ENCODE measurements around the gene LIPT2. TPM values are rescaled to one million over a fixed set of nuclear protein-coding genes. Genes with fewer than 3 reads are reported as not detected.

LIPT2 gene
- total and polyA plus RNA-seq, 2 donors, result 2.3 to 6.1 TPM

GRCh38 chr11:74485868-74486267 lies 7.7 kb downstream of the LIPT2 start:
- DNase-seq (ENCODE audit: low read depth in 6 of 9, low spot score in 9 of 9), result no peak
- Histone ChIP-seq H3K36me3 (ENCODE audit: control insufficient read depth in 2 of 2, insufficient read depth in 2 of 2, low read length in 1 of 2) (no peaks in the 10 kb centered on the region), H3K4me3 (ENCODE audit: low read length in 2 of 2) (no peak overlapping the region), H3K4me1 (ENCODE audit: control insufficient read depth in 2 of 2, insufficient read depth in 2 of 2, low read length in 2 of 2) (no peaks in the 10 kb centered on the region), H3K27ac (ENCODE audit: low read depth in 1 of 2, low read length in 1 of 2) (no peak overlapping the region), H3K9me3 (ENCODE audit: control insufficient read depth in 2 of 2, insufficient read depth in 1 of 2, low read length in 1 of 2) (no peaks in the 10 kb centered on the region), H3K27me3 (ENCODE audit: control insufficient read depth in 2 of 2, insufficient read depth in 1 of 2, low read length in 1 of 2) (no peaks in the 10 kb centered on the region)
- 93% methylated on average over 2 of the region's 2 CpGs for WGBS

- no peak overlapping the region for H3K27ac ChIP-seq (ENCODE audit: low read depth in 1 of 2, low read length in 1 of 2)
- no peaks in the 10 kb centered on the region for H3K4me1 ChIP-seq (ENCODE audit: control insufficient read depth in 2 of 2, insufficient read depth in 2 of 2, low read length in 2 of 2)
- WGBS, result 67% methylated on average over 3 of the region's 3 CpGs
- no peak overlapping the region for H3K4me3 ChIP-seq (ENCODE audit: low read length in 2 of 2)
- no peak for DNase-seq (ENCODE audit: low read depth in 6 of 9, low spot score in 9 of 9)
- H3K27me3 ChIP-seq (ENCODE audit: control insufficient read depth in 2 of 2, insufficient read depth in 1 of 2, low read length in 1 of 2), result no peaks in the 10 kb centered on the region
- H3K9me3 ChIP-seq (ENCODE audit: control insufficient read depth in 2 of 2, insufficient read depth in 1 of 2, low read length in 1 of 2), result no peaks in the 10 kb centered on the region
- H3K36me3 ChIP-seq (ENCODE audit: control insufficient read depth in 2 of 2, insufficient read depth in 2 of 2, low read length in 1 of 2), result no peaks in the 10 kb centered on the region
Measured at GRCh38 chr11:74480688-74481417, 12.7 kb downstream of the LIPT2 start.

- Histone ChIP-seq H3K27ac (ENCODE audit: low read depth in 1 of 2, low read length in 1 of 2) (no peak overlapping the region), H3K4me3 (ENCODE audit: low read length in 2 of 2) (no peak overlapping the region), H3K27me3 (ENCODE audit: control insufficient read depth in 2 of 2, insufficient read depth in 1 of 2, low read length in 1 of 2) (no peaks in the 10 kb centered on the region), H3K4me1 (ENCODE audit: control insufficient read depth in 2 of 2, insufficient read depth in 2 of 2, low read length in 2 of 2) (no peaks in the 10 kb centered on the region), H3K9me3 (ENCODE audit: control insufficient read depth in 2 of 2, insufficient read depth in 1 of 2, low read length in 1 of 2) (no peaks in the 10 kb centered on the region), H3K36me3 (ENCODE audit: control insufficient read depth in 2 of 2, insufficient read depth in 2 of 2, low read length in 1 of 2) (no peaks in the 10 kb centered on the region)
- WGBS, result 17% methylated on average over 1 of the region's 1 CpG
- DNase-seq (ENCODE audit: low read depth in 6 of 9, low spot score in 9 of 9), result no peak
Measured at GRCh38 chr11:74479732-74480123, 13.8 kb downstream of the LIPT2 start.

- 95% methylated on average over 10 of the region's 10 CpGs for WGBS
- no peak overlapping the region for H3K4me3 ChIP-seq (ENCODE audit: low read length in 2 of 2)
- no peaks in the 10 kb centered on the region for H3K4me1 ChIP-seq (ENCODE audit: control insufficient read depth in 2 of 2, insufficient read depth in 2 of 2, low read length in 2 of 2)
- H3K36me3 ChIP-seq (ENCODE audit: control insufficient read depth in 2 of 2, insufficient read depth in 2 of 2, low read length in 1 of 2), result no peaks in the 10 kb centered on the region
- H3K27me3 ChIP-seq (ENCODE audit: control insufficient read depth in 2 of 2, insufficient read depth in 1 of 2, low read length in 1 of 2), result no peaks in the 10 kb centered on the region
- DNase-seq (ENCODE audit: low read depth in 6 of 9, low spot score in 9 of 9), result no peak
- no peak overlapping the region for H3K27ac ChIP-seq (ENCODE audit: low read depth in 1 of 2, low read length in 1 of 2)
- H3K9me3 ChIP-seq (ENCODE audit: control insufficient read depth in 2 of 2, insufficient read depth in 1 of 2, low read length in 1 of 2), result no peaks in the 10 kb centered on the region
Measured at GRCh38 chr11:74478877-74479731, 14.4 kb downstream of the LIPT2 start.

GRCh38 chr11:74476536-74476935 lies 17.0 kb downstream of the LIPT2 start:
- Histone ChIP-seq H3K9me3 (ENCODE audit: control insufficient read depth in 2 of 2, insufficient read depth in 1 of 2, low read length in 1 of 2) (no peaks in the 10 kb centered on the region), H3K4me3 (ENCODE audit: low read length in 2 of 2) (no peak overlapping the region), H3K4me1 (ENCODE audit: control insufficient read depth in 2 of 2, insufficient read depth in 2 of 2, low read length in 2 of 2) (no peaks in the 10 kb centered on the region), H3K36me3 (ENCODE audit: control insufficient read depth in 2 of 2, insufficient read depth in 2 of 2, low read length in 1 of 2) (no peaks in the 10 kb centered on the region), H3K27ac (ENCODE audit: low read depth in 1 of 2, low read length in 1 of 2) (no peak overlapping the region), H3K27me3 (ENCODE audit: control insufficient read depth in 2 of 2, insufficient read depth in 1 of 2, low read length in 1 of 2) (no peaks in the 10 kb centered on the region)
- no peak for DNase-seq (ENCODE audit: low read depth in 6 of 9, low spot score in 9 of 9)
- WGBS, result 94% methylated on average over 2 of the region's 2 CpGs

- Histone ChIP-seq H3K4me1 (ENCODE audit: control insufficient read depth in 2 of 2, insufficient read depth in 2 of 2, low read length in 2 of 2) (no peaks in the 10 kb centered on the region), H3K27me3 (ENCODE audit: control insufficient read depth in 2 of 2, insufficient read depth in 1 of 2, low read length in 1 of 2) (no peaks in the 10 kb centered on the region), H3K36me3 (ENCODE audit: control insufficient read depth in 2 of 2, insufficient read depth in 2 of 2, low read length in 1 of 2) (no peaks in the 10 kb centered on the region), H3K4me3 (ENCODE audit: low read length in 2 of 2) (no peak overlapping the region), H3K9me3 (ENCODE audit: control insufficient read depth in 2 of 2, insufficient read depth in 1 of 2, low read length in 1 of 2) (no peaks in the 10 kb centered on the region), H3K27ac (ENCODE audit: low read depth in 1 of 2, low read length in 1 of 2) (no peak overlapping the region)
- WGBS, result 88% methylated on average over 1 of the region's 1 CpG
- no peak for DNase-seq (ENCODE audit: low read depth in 6 of 9, low spot score in 9 of 9)
Measured at GRCh38 chr11:74474316-74474715, 19.2 kb downstream of the LIPT2 start.

- no peaks in the 10 kb centered on the region for H3K4me1 ChIP-seq (ENCODE audit: control insufficient read depth in 2 of 2, insufficient read depth in 2 of 2, low read length in 2 of 2)
- no peaks in the 10 kb centered on the region for H3K27me3 ChIP-seq (ENCODE audit: control insufficient read depth in 2 of 2, insufficient read depth in 1 of 2, low read length in 1 of 2)
- 82% methylated on average over 10 of the region's 10 CpGs for WGBS
- no peaks in the 10 kb centered on the region for H3K36me3 ChIP-seq (ENCODE audit: control insufficient read depth in 2 of 2, insufficient read depth in 2 of 2, low read length in 1 of 2)
- DNase-seq (ENCODE audit: low read depth in 6 of 9, low spot score in 9 of 9), result no peak
- H3K4me3 ChIP-seq (ENCODE audit: low read length in 2 of 2), result no peak overlapping the region
- H3K27ac ChIP-seq (ENCODE audit: low read depth in 1 of 2, low read length in 1 of 2), result no peak overlapping the region
- H3K9me3 ChIP-seq (ENCODE audit: control insufficient read depth in 2 of 2, insufficient read depth in 1 of 2, low read length in 1 of 2), result no peaks in the 10 kb centered on the region
Measured at GRCh38 chr11:74473382-74474173, 19.9 kb downstream of the LIPT2 start.

GRCh38 chr11:74471668-74472429 lies 21.7 kb downstream of the LIPT2 start:
- 92% methylated on average over 5 of the region's 5 CpGs for WGBS
- no peak for DNase-seq (ENCODE audit: low read depth in 6 of 9, low spot score in 9 of 9)
- Histone ChIP-seq H3K36me3 (ENCODE audit: control insufficient read depth in 2 of 2, insufficient read depth in 2 of 2, low read length in 1 of 2) (no peaks in the 10 kb centered on the region), H3K27ac (ENCODE audit: low read depth in 1 of 2, low read length in 1 of 2) (no peak overlapping the region), H3K9me3 (ENCODE audit: control insufficient read depth in 2 of 2, insufficient read depth in 1 of 2, low read length in 1 of 2) (no peaks in the 10 kb centered on the region), H3K4me1 (ENCODE audit: control insufficient read depth in 2 of 2, insufficient read depth in 2 of 2, low read length in 2 of 2) (peaks cover 4 to 8% of the 10 kb centered on the region in 2 donors), H3K4me3 (ENCODE audit: low read length in 2 of 2) (no peak overlapping the region), H3K27me3 (ENCODE audit: control insufficient read depth in 2 of 2, insufficient read depth in 1 of 2, low read length in 1 of 2) (peaks cover 0 to 10% of the 10 kb centered on the region in 2 donors)

Data from thymus (tissue), 11 donors.